ENCODE results near the gene UBE2H.

The UBE2H gene

GRCh38 chr7:129832701-129833227 is 120.0 kb downstream of the UBE2H start:
- H3K4me1 ChIP-seq (ENCODE audit: control insufficient read depth, insufficient read depth, low read length), result no peaks in the 10 kb centered on the region
- H3K27ac ChIP-seq (ENCODE audit: extremely low read depth, low read depth, low read length), result no peak overlapping the region
- ChIA-PET CTCF (no interaction called here), POLR2A (no interaction called here)
- no peaks in the 10 kb centered on the region for H3K9me3 ChIP-seq (ENCODE audit: control insufficient read depth, insufficient read depth, low read depth, low read length)
- peaks cover 0 to 2% of the 10 kb centered on the region in 2 experiments; a peak in 1 of 3 replicates for H3K36me3 ChIP-seq (ENCODE audit: control insufficient read depth in 2 of 2, insufficient read depth in 1 of 2, low read length in 2 of 2)
- TF ChIP-seq AEBP2 (tag by site-specific recombination; IDR thresholded peaks at IDR 0.05; ENCODE audit: borderline replicate concordance) (no peak), ZNF747 (tag by site-specific recombination; IDR thresholded peaks at IDR 0.05) (no peak), ZNF449 (tag by site-specific recombination; IDR thresholded peaks at IDR 0.05) (no peak), HOXA7 (CRISPR knock-in tag; IDR thresholded peaks at IDR 0.05; ENCODE audit: borderline replicate concordance) (no peak), GLIS1 (tag by site-specific recombination; IDR thresholded peaks at IDR 0.05) (no peak), ZNF626 (tag by site-specific recombination; IDR thresholded peaks at IDR 0.05) (no peak), PRDM10 (tag by site-specific recombination; IDR thresholded peaks at IDR 0.05) (no peak), ZNF560 (tag by site-specific recombination; IDR thresholded peaks at IDR 0.05; ENCODE audit: borderline replicate concordance) (no peak), TCF7L2 (IDR thresholded peaks at IDR 0.05; ENCODE audit: borderline replicate concordance, low read depth, low read length) (no peak), PRDM2 (tag by site-specific recombination; IDR thresholded peaks at IDR 0.05; ENCODE audit: borderline replicate concordance) (no peak), ZNF48 (tag by site-specific recombination; IDR thresholded peaks at IDR 0.05) (no peak), PRDM4 (tag by site-specific recombination; IDR thresholded peaks at IDR 0.05) (no peak), ZNF169 (tag by site-specific recombination; IDR thresholded peaks at IDR 0.05) (no peak), ZNF664 (tag by site-specific recombination; IDR thresholded peaks at IDR 0.05) (no peak)
- H3K4me3 ChIP-seq (ENCODE audit: low read depth, low read length), result no peak overlapping the region

Data from HEK293 (cell line).